ENCODE measurements around the gene APEX1.

APEX1 gene

GRCh38 chr14:20435582-20436362 is 19.3 kb upstream of the APEX1 start, which contains the start of gene KLHL33:
Gene KLHL33, minus strand, starts transcription at chr14:20436166. Its CDS starts 355 bp downstream, at chr14:20435811.
- H3K4me2 ChIP-seq (ENCODE audit: low read depth, low read length), result no peak within 1 kb of the TSS
- H3K4me1 ChIP-seq (ENCODE audit: low read length), result no peaks in the 10 kb centered on the region
- H3K27me3 ChIP-seq (replicated peaks; ENCODE audit: insufficient read depth, low read length), result no peaks in the 10 kb centered on the region
- no peak for DNase-seq
- no peaks in the 10 kb centered on the region for H3K9me3 ChIP-seq (replicated peaks; ENCODE audit: insufficient read depth, low read length)
- no peak within 1 kb of the TSS for H3K27ac ChIP-seq (ENCODE audit: low read length)
- H3K9ac ChIP-seq (ENCODE audit: low read length), result no peak within 1 kb of the TSS
- TF ChIP-seq CTCF (IDR thresholded peaks at IDR 0.05; ENCODE audit: low read length), result no peak
- no peak for TF ChIP-seq EZH2 (optimal IDR thresholded peaks at IDR 0.05; ENCODE audit: low read depth, low read length)
- TF ChIP-seq EZH2phosphoT487 (IDR thresholded peaks at IDR 0.05; ENCODE audit: low read length), result no peak
- H2AFZ ChIP-seq (ENCODE audit: low read length), result no peak within 1 kb of the TSS
- no peaks in the 10 kb centered on the region for H3K79me2 ChIP-seq (ENCODE audit: low read length)
- H3K9me2 ChIP-seq (replicated peaks; ENCODE audit: insufficient read depth, low read length), result no peaks in the 10 kb centered on the region
- no peaks in the 10 kb centered on the region for H3K36me3 ChIP-seq (replicated peaks; ENCODE audit: insufficient read depth, low read length)
- no peaks in the 10 kb centered on the region for H3F3A ChIP-seq (ENCODE audit: insufficient read depth, low read length)
- no peaks in the 10 kb centered on the region for H4K20me1 ChIP-seq (ENCODE audit: insufficient read depth, low read length)
- no peak within 1 kb of the TSS for H3K4me3 ChIP-seq (ENCODE audit: low read length)

- no peak overlapping the region for H2AFZ ChIP-seq (ENCODE audit: low read length)
- no peaks in the 10 kb centered on the region for H3K27me3 ChIP-seq (replicated peaks; ENCODE audit: insufficient read depth, low read length)
- no peaks in the 10 kb centered on the region for H3K9me3 ChIP-seq (replicated peaks; ENCODE audit: insufficient read depth, low read length)
- H3K79me2 ChIP-seq (ENCODE audit: low read length), result no peaks in the 10 kb centered on the region
- no peak overlapping the region for H3K27ac ChIP-seq (ENCODE audit: low read length)
- no peak overlapping the region for H3K9ac ChIP-seq (ENCODE audit: low read length)
- TF ChIP-seq EZH2phosphoT487 (IDR thresholded peaks at IDR 0.05; ENCODE audit: low read length) (no peak), CTCF (IDR thresholded peaks at IDR 0.05; ENCODE audit: low read length) (no peak), EZH2 (optimal IDR thresholded peaks at IDR 0.05; ENCODE audit: low read depth, low read length) (no peak)
- no peak for DNase-seq
- no peak overlapping the region for H3K4me2 ChIP-seq (ENCODE audit: low read depth, low read length)
- H3K9me2 ChIP-seq (replicated peaks; ENCODE audit: insufficient read depth, low read length), result no peaks in the 10 kb centered on the region
- H3K4me3 ChIP-seq (ENCODE audit: low read length), result no peak overlapping the region
- no peaks in the 10 kb centered on the region for H3K4me1 ChIP-seq (ENCODE audit: low read length)
- H3K36me3 ChIP-seq (replicated peaks; ENCODE audit: insufficient read depth, low read length), result no peaks in the 10 kb centered on the region
- no peaks in the 10 kb centered on the region for H3F3A ChIP-seq (ENCODE audit: insufficient read depth, low read length)
- no peaks in the 10 kb centered on the region for H4K20me1 ChIP-seq (ENCODE audit: insufficient read depth, low read length)
Measured at GRCh38 chr14:20436363-20436755, 18.7 kb upstream of the APEX1 start.

- no peaks in the 10 kb centered on the region for H3K36me3 ChIP-seq (replicated peaks; ENCODE audit: insufficient read depth, low read length)
- TF ChIP-seq EZH2 (optimal IDR thresholded peaks at IDR 0.05; ENCODE audit: low read depth, low read length), result no peak
- no peaks in the 10 kb centered on the region for H3K27me3 ChIP-seq (replicated peaks; ENCODE audit: insufficient read depth, low read length)
- H3K27ac ChIP-seq (ENCODE audit: low read length), result no peak overlapping the region
- no peak for DNase-seq
- no peaks in the 10 kb centered on the region for H3K9me3 ChIP-seq (replicated peaks; ENCODE audit: insufficient read depth, low read length)
- H3K4me3 ChIP-seq (ENCODE audit: low read length), result no peak overlapping the region
- H3K9ac ChIP-seq (ENCODE audit: low read length), result no peak overlapping the region
- no peaks in the 10 kb centered on the region for H3K4me1 ChIP-seq (ENCODE audit: low read length)
- no peaks in the 10 kb centered on the region for H3K9me2 ChIP-seq (replicated peaks; ENCODE audit: insufficient read depth, low read length)
- H2AFZ ChIP-seq (ENCODE audit: low read length), result no peak overlapping the region
- H3K79me2 ChIP-seq (ENCODE audit: low read length), result no peaks in the 10 kb centered on the region
- no peaks in the 10 kb centered on the region for H4K20me1 ChIP-seq (ENCODE audit: insufficient read depth, low read length)
- no peak overlapping the region for H3K4me2 ChIP-seq (ENCODE audit: low read depth, low read length)
- H3F3A ChIP-seq (ENCODE audit: insufficient read depth, low read length), result no peaks in the 10 kb centered on the region
Measured at GRCh38 chr14:20438664-20439063, 16.4 kb upstream of the APEX1 start.

- Histone ChIP-seq H4K20me1 (ENCODE audit: insufficient read depth, low read length) (no peaks in the 10 kb centered on the region), H2AFZ (ENCODE audit: low read length) (no peak overlapping the region), H3K27me3 (replicated peaks; ENCODE audit: insufficient read depth, low read length) (no peaks in the 10 kb centered on the region), H3K4me3 (ENCODE audit: low read length) (no peak overlapping the region), H3K4me1 (ENCODE audit: low read length) (no peaks in the 10 kb centered on the region), H3K4me2 (ENCODE audit: low read depth, low read length) (no peak overlapping the region), H3K9me2 (replicated peaks; ENCODE audit: insufficient read depth, low read length) (no peaks in the 10 kb centered on the region), H3K9me3 (replicated peaks; ENCODE audit: insufficient read depth, low read length) (no peaks in the 10 kb centered on the region), H3K79me2 (ENCODE audit: low read length) (no peaks in the 10 kb centered on the region), H3K27ac (ENCODE audit: low read length) (no peak overlapping the region), H3K36me3 (replicated peaks; ENCODE audit: insufficient read depth, low read length) (no peaks in the 10 kb centered on the region), H3K9ac (ENCODE audit: low read length) (no peak overlapping the region), H3F3A (ENCODE audit: insufficient read depth, low read length) (no peaks in the 10 kb centered on the region)
- DNase-seq, result no peak
- no peak for TF ChIP-seq EZH2phosphoT487 (IDR thresholded peaks at IDR 0.05; ENCODE audit: low read length)
- no peak for TF ChIP-seq CTCF (IDR thresholded peaks at IDR 0.05; ENCODE audit: low read length)
- no peak for TF ChIP-seq EZH2 (optimal IDR thresholded peaks at IDR 0.05; ENCODE audit: low read depth, low read length)
Measured at GRCh38 chr14:20440465-20440864, 14.6 kb upstream of the APEX1 start.
